ENCODE data around the gene SLC6A17. TPM values are rescaled to one million over a fixed set of nuclear protein-coding genes. Genes with fewer than 3 reads are reported as not detected.

The SLC6A17 gene
- total and polyA plus RNA-seq, 2 donors (not counting 3 experiments of a cell fraction or from before 2014, with no cell fraction given): 0.03 TPM; not detected in 1

DNA sequence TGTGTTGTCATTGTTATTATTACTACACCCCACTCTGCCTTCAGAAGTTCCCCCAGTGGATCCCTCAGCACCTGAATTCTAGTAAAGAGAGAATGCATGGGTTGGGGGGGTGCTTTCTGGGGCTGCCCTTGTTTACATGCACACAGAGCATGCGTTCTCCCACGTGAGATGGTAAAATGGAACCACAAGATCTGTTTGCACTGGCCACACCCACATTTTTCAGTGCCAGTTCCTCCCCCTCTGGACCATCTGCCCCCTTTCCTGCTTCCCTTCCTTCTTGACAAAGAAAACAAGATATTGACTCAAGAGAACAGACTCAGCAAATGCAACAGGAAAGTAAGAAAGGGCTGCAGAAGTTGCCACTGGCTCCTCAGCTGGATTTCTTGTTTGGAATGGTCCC, 8.9 kb downstream of the SLC6A17 start:
- Histone ChIP-seq H3K27me3 (ENCODE audit: control insufficient read depth in 2 of 2, insufficient read depth in 2 of 2, low read length in 2 of 2) (peaks cover 3% of the 10 kb centered on the region in 2 experiments), H3K9ac (replicated peaks; ENCODE audit: extremely low read depth, insufficient read depth, low read length) (no peak overlapping the region), H3K9me3 (replicated peaks; ENCODE audit: control insufficient read depth, insufficient read depth, low read length) (no peaks in the 10 kb centered on the region), H3K4me2 (ENCODE audit: insufficient read depth, low read length) (no peak overlapping the region), H3K4me1 (ENCODE audit: control insufficient read depth, extremely low read depth, insufficient read depth, low read length) (no peaks in the 10 kb centered on the region), H3K36me3 (ENCODE audit: control insufficient read depth in 2 of 2, extremely low read depth in 1 of 2, insufficient read depth in 2 of 2, low read length in 2 of 2) (no peaks in the 10 kb centered on the region), H3K9me1 (replicated peaks; ENCODE audit: control insufficient read depth, extremely low read depth, insufficient read depth, low read length) (no peaks in the 10 kb centered on the region), H3K27ac (ENCODE audit: insufficient read depth, low read depth, low read length) (no peak overlapping the region), H3K4me3 (replicated peaks in 1 of 3; ENCODE audit: insufficient read depth in 1 of 3, low read depth in 1 of 3, low read length in 3 of 3) (no peak overlapping the region), H2AFZ (ENCODE audit: low read depth, low read length) (no peak overlapping the region), H3K79me2 (ENCODE audit: control insufficient read depth, insufficient read depth, low read length) (no peaks in the 10 kb centered on the region), H4K20me1 (replicated peaks; ENCODE audit: control insufficient read depth, extremely low read depth, insufficient read depth, low read length) (no peaks in the 10 kb centered on the region)
- ChIA-PET POLR2A (no interaction called here), CTCF (no interaction called here)
- no peak for DNase-seq (ENCODE audit: low read depth, low spot score)
- no TSS peak for BruUV-seq (replicated peaks)
- dilution Hi-C loops (cut with MboI; ENCODE audit: extremely low pct_ligation_motif_present, low sequenced_read_pairs) (no loop called here), intact Hi-C loops (cut with micrococcal nuclease) (no loop called here)
- no peak for TF ChIP-seq POLR2A (IDR thresholded peaks at IDR 0.05; ENCODE audit: low read depth, low read length)
- TF ChIP-seq POLR2AphosphoS5 (IDR thresholded peaks at IDR 0.05; ENCODE audit: insufficient read depth, low read depth, low read length): no peak
- TF ChIP-seq, protein P1, sequence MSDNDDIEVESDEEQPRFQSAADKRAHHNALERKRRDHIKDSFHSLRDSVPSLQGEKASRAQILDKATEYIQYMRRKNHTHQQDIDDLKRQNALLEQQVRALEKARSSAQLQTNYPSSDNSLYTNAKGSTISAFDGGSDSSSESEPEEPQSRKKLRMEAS (IDR thresholded peaks at IDR 0.05; ENCODE audit: insufficient read depth, insufficient read length): no peak
- TF ChIP-seq EZH2 (IDR thresholded peaks at IDR 0.05; ENCODE audit: borderline replicate concordance, low read depth, low read length, severe bottlenecking): no peak
- no peak for TF ChIP-seq GATA2 (IDR thresholded peaks at IDR 0.05; ENCODE audit: insufficient read depth, insufficient read length, low read depth, low read length)
- no peak for TF ChIP-seq JUN (IDR thresholded peaks at IDR 0.05; ENCODE audit: borderline replicate concordance, insufficient read depth, insufficient read length, low read depth)
- no peak for TF ChIP-seq MYC (IDR thresholded peaks at IDR 0.05; ENCODE audit: low read depth, low read length)
- no peak for TF ChIP-seq FOS (IDR thresholded peaks at IDR 0.05; ENCODE audit: borderline replicate concordance, insufficient read depth, low read length)
- no peak for TF ChIP-seq CTCF (IDR thresholded peaks at IDR 0.05; ENCODE audit: extremely low read depth in 1 of 2, insufficient read depth in 1 of 2, low read depth in 1 of 2, low read length in 2 of 2)
- FAIRE-seq: no peak
